ENCODE results near the gene KCNN2. TPM values are rescaled to one million over a fixed set of nuclear protein-coding genes. Genes with fewer than 3 reads are reported as not detected.

Gene KCNN2
- total RNA-seq, 1 experiment from 2014 or later, result 2.0 TPM

DNA sequence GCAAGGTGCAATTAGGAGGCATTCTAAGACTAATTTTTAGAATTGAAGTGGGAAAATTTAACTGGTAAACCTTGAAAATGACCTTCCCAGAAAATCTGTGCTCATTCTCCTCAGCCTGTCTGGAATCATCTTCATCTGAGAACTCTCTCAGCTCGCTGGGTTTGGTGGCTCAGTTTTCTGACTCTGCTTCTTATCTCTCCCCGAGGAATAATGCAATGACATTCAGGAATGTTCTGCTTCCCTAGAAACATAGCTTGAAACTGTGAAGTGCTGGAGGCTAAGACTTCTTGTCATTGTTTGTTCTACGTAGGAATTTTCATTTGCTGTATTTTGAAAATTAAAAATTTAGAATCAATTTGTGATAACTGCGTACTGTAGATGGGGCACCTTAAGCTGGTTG is 86.6 kb downstream of the KCNN2 start:
- no peak for DNase-seq
- no peak overlapping the region for H3K4me3 Mint-ChIP-seq (ENCODE audit: low read depth, unreplicated experiment)
- no peak overlapping the region for H3K27ac Mint-ChIP-seq (ENCODE audit: unreplicated experiment)

DNA sequence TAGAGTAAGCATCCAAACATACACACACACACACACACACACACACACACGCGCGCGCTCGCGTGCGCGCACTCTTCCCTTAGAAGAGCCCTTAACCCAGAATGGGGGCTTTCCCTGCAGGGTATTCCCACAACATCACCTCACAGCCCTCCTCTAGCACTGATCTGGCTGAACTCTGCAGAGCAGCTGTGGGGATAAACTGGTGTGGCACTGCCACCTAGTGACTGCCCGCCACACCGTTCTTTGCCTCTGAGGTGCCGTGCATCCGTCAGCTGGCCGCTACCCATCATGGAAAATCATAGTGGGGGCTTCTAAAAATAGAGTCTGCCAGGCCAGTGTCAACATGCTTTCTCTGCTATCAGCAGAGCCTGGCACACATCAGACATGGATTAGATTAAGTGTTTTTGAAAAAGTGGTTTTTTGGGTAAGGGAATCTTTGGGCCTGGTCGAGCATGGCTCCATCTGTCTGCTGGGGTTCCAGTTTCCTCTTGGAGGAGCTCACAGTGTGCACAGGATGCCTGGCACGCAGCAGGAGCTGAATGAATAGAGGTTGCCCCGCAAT is 88.1 kb downstream of the KCNN2 start:
- DNase-seq, result peak; percentile 78
- no TSS peak for BruUV-seq (replicated peaks)
- no peak overlapping the region for H3K4me3 Mint-ChIP-seq (ENCODE audit: low read depth, unreplicated experiment)
- intact Hi-C loops (cut with micrococcal nuclease; ENCODE audit: unreplicated experiment), result loop anchor here (1.0 to 5.0 kb wide), 8 partner anchors 89 to 838 kb away; no protein-coding TSS in a partner anchor
- TF ChIP-seq, protein P1, sequence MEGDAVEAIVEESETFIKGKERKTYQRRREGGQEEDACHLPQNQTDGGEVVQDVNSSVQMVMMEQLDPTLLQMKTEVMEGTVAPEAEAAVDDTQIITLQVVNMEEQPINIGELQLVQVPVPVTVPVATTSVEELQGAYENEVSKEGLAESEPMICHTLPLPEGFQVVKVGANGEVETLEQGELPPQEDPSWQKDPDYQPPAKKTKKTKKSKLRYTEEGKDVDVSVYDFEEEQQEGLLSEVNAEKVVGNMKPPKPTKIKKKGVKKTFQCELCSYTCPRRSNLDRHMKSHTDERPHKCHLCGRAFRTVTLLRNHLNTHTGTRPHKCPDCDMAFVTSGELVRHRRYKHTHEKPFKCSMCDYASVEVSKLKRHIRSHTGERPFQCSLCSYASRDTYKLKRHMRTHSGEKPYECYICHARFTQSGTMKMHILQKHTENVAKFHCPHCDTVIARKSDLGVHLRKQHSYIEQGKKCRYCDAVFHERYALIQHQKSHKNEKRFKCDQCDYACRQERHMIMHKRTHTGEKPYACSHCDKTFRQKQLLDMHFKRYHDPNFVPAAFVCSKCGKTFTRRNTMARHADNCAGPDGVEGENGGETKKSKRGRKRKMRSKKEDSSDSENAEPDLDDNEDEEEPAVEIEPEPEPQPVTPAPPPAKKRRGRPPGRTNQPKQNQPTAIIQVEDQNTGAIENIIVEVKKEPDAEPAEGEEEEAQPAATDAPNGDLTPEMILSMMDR (IDR thresholded peaks at IDR 0.05; ENCODE audit: unreplicated experiment), result peak; percentile 82
- CTCF ChIA-PET, result interaction anchor here (0.7 to 2.5 kb wide), 10 partner anchors 9 to 838 kb away, joined by 3 to 16 read pairs (median 3); partner anchors contain the start of gene KCNN2
- H3K27ac Mint-ChIP-seq (ENCODE audit: unreplicated experiment), result no peak overlapping the region
- no peaks in the 10 kb centered on the region for H3K36me3 Mint-ChIP-seq (ENCODE audit: insufficient read depth, unreplicated experiment)
- H3K9me3 Mint-ChIP-seq (ENCODE audit: low read depth, unreplicated experiment), result no peaks in the 10 kb centered on the region
- no peaks in the 10 kb centered on the region for H3K4me1 Mint-ChIP-seq (ENCODE audit: low read depth, unreplicated experiment)
- H3K27me3 Mint-ChIP-seq (ENCODE audit: unreplicated experiment), result peaks cover 56% of the 10 kb centered on the region

More for the DNA sequence above, 86.6 kb downstream of the KCNN2 start:
- BruUV-seq (replicated peaks), result no TSS peak
- Mint-ChIP-seq H3K27me3 (ENCODE audit: unreplicated experiment) (peaks cover 51% of the 10 kb centered on the region), H3K36me3 (ENCODE audit: insufficient read depth, unreplicated experiment) (no peaks in the 10 kb centered on the region), H3K9me3 (ENCODE audit: low read depth, unreplicated experiment) (no peaks in the 10 kb centered on the region), H3K4me1 (ENCODE audit: low read depth, unreplicated experiment) (no peaks in the 10 kb centered on the region)
- intact Hi-C loops (cut with micrococcal nuclease; ENCODE audit: unreplicated experiment), result loop anchor here (5.0 kb wide), 1 partner anchor 141 kb away; no protein-coding TSS in a partner anchor
- CTCF ChIA-PET, result interaction anchor here (2.4 to 2.5 kb wide), 2 partner anchors 88 to 836 kb away, joined by 16 read pairs; partner anchors contain the start of gene KCNN2
- TF ChIP-seq, protein P1 (IDR thresholded peaks at IDR 0.05; ENCODE audit: unreplicated experiment), result no peak

GRCh38 chr5:114450437-114450836 is 88.6 kb downstream of the KCNN2 start:
- TF ChIP-seq, protein P1 (IDR thresholded peaks at IDR 0.05; ENCODE audit: unreplicated experiment), result no peak
- Mint-ChIP-seq H3K4me1 (ENCODE audit: low read depth, unreplicated experiment) (no peaks in the 10 kb centered on the region), H3K4me3 (ENCODE audit: low read depth, unreplicated experiment) (no peak overlapping the region), H3K9me3 (ENCODE audit: low read depth, unreplicated experiment) (no peaks in the 10 kb centered on the region), H3K27me3 (ENCODE audit: unreplicated experiment) (peaks cover 61% of the 10 kb centered on the region), H3K27ac (ENCODE audit: unreplicated experiment) (no peak overlapping the region), H3K36me3 (ENCODE audit: insufficient read depth, unreplicated experiment) (no peaks in the 10 kb centered on the region)
- intact Hi-C loops (cut with micrococcal nuclease; ENCODE audit: unreplicated experiment), result loop anchor here (1.0 kb wide), 7 partner anchors 89 to 838 kb away; no protein-coding TSS in a partner anchor
- peak; percentile 12 for DNase-seq
- BruUV-seq (replicated peaks), result no TSS peak
- CTCF ChIA-PET, result interaction anchor here (0.6 to 2.5 kb wide), 12 partner anchors 9 to 838 kb away, joined by 3 to 16 read pairs (median 4); partner anchors contain the start of gene KCNN2

GRCh38 chr5:114458726-114459125 is 96.9 kb downstream of the KCNN2 start:
- TF ChIP-seq, protein P1 (IDR thresholded peaks at IDR 0.05; ENCODE audit: unreplicated experiment), result no peak
- intact Hi-C loops (cut with micrococcal nuclease; ENCODE audit: unreplicated experiment), result loop anchor here (5.0 kb wide), 1 partner anchor 329 kb away; no protein-coding TSS in a partner anchor
- Mint-ChIP-seq H3K9me3 (ENCODE audit: low read depth, unreplicated experiment) (no peaks in the 10 kb centered on the region), H3K4me3 (ENCODE audit: low read depth, unreplicated experiment) (no peak overlapping the region), H3K4me1 (ENCODE audit: low read depth, unreplicated experiment) (no peaks in the 10 kb centered on the region), H3K27me3 (ENCODE audit: unreplicated experiment) (peaks cover 45% of the 10 kb centered on the region), H3K36me3 (ENCODE audit: insufficient read depth, unreplicated experiment) (no peaks in the 10 kb centered on the region), H3K27ac (ENCODE audit: unreplicated experiment) (no peak overlapping the region)
- BruUV-seq (replicated peaks), result no TSS peak
- CTCF ChIA-PET, result no interaction called here
- no peak for DNase-seq

Data from Calu3 (cell line).